Colon (tissue), 2 donors: ENCODE results near the gene HTR7.
"Not testable (repeated sequence)": the region's sequence is repeated elsewhere in the genome, so short reads cannot be mapped to it uniquely, and the experiment has no call there.

Experiments
- FAIRE-seq: peaks from 2 replicates; lab custom pipeline; 2012; peaks lifted over from hg19 to GRCh38; lab: Jason Lieb, UNC
- donor health status: control.
- donor health status: control.

Gene HTR7

DNA sequence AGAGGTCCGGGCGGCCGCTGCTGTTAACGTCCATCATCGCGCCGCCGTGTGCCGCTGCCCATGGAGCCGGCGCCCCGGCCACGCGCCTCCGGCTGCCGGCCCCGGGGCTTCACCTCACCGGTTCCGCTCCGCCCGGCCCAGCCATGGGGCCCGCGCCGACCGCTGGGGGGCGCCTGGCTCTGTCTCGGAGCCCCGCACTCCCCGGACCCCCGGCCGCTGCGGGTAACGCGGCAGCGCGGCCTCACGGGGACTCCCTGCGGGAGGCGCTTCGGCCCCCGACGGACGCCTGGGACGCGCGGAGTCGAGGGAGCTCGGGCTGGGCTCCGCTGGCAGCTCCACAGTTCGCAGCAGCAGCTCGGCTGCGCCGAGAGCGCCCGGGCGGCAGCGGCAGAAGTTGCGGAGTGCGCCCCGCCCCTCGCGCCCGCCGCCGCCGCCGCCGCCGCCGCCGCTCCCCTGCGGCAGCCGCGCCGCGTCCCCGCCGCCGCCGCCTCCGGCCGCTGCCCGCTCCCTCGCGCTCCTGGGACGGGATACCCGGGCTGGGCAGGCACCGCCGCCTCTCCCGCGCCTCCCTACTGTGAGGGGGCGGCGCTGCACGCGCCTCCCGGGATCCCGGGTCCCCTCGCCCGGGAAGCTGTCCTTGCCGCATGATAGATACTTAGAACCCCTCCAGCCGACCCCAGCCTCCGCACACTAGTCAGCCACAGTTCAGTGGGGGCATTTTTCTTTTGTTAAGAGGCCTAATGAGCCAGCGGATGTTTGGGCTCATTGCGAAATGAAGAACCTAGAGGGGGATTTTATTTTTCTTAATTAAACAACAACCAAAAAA lies at the start of gene HTR7:
Gene HTR7 (minus strand): TSS at position 405 of the 826 bp plus-strand sequence. CDS start 368 bp downstream, at position 37.
- FAIRE-seq: no peak

DNA sequence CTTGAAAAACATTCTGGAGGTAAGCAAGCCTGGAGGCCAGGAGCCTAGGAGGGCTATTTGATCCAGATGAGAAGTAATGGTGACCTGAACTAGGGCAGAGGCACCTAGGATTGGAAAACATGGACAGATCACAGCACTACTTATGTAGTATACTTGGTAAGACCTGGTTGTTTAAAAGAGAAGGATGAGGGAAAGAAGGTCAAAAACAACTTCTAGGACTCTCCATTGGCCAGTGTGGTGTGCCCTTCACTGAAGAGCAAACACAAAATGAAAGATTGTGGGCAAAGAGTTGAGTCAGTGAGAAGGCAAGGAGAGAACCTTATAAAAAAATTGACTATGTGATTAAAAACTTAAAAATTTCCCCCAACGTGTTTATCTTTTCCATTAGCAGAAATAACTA lies 48.8 kb upstream of the HTR7 start:
- no peak for FAIRE-seq

DNA sequence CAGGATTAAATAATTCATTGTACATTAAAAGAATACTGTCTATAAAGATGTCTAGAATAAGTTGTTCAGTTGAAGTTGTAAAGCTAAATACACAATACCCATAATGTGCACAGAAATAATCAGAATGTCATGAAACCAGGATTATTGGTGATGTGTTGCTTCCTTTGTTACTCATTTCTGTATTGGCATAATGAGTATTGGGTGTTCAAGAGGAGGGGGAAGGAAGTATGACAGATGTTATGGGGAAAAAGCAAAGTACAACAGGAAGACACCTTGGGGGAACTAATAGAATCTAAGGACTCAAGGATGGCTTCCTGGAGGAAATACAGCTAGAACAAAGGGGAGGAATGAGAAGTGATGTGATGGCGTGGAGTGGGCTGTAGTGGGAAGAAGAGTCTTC lies 48.1 kb upstream of the HTR7 start:
- FAIRE-seq: no peak

DNA sequence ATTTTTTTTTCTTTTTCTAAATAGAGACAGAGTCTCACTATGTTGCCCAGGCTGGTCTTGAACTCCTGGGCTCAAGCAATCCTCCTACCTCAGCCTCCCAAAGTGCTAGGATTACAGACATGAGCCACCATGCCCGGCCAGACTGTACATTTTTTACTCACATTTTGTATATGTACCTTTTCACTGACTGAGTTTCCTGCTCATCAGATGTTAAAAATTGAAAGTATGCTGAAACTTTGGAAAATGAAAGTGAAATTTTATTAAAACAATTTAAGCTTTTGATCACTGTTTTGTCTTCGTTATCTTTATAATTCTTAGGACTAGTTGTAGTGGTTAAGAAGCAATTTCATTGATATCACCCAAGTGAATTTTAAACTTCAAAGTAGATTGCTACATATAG lies 39.1 kb upstream of the HTR7 start:
- not testable (repeated sequence) for FAIRE-seq

DNA sequence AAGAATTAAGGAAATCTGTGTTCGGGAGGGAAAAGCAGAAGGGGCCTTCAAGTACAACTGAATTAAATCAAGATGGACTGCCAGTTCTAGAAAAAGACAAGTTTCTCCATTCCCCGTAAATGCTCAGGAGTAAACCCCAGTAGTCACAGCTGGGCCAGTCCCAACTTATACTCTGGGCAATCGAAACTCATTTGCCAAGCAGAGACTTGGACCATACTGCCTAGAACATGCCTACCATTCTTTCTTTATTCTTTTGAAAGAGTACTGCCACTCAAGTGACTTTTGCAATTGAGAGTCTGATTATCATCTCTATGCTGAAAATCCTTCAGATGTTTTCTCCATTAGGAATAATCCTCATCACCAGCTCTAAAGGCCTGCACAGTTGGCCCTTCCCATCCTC lies 35.4 kb upstream of the HTR7 start:
- FAIRE-seq: no peak

DNA sequence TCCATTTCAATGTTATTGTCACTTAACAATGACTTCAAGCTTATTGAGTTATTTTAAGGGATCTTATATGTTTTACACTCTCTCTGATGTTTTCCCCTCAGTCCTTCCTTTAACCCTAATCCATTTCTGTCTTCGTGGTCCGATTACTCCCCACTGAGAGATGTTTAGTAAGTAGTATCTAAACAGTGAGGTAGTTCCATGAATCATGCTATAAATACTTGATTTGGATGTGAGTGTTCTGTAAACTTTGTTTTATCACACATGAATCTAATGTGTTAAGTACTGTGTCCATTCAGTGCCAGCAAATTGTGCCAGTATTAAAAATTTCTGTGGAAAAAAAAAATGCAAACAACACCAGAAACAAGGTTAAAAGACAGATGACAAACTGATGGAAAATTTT lies 32.5 kb upstream of the HTR7 start:
- FAIRE-seq: no peak

DNA sequence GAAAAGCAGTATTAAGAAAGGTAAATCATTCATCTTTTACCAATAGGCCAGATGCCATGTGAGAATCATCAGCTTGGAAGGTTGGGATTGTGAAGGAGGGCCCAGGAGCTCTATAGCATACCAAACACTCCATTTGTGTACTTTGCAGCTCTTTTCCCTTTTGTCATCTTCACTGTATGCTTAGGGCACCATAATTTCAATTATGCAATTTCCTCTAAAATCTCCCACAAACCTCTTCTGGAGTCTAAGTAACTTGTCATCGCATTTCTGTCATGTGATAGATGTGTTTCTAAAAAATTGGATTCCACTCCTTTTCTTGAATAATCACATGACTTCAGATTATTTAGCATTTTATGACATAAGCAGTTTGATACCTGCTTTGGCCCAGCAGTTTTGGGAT lies 31.8 kb upstream of the HTR7 start:
- FAIRE-seq: no peak

DNA sequence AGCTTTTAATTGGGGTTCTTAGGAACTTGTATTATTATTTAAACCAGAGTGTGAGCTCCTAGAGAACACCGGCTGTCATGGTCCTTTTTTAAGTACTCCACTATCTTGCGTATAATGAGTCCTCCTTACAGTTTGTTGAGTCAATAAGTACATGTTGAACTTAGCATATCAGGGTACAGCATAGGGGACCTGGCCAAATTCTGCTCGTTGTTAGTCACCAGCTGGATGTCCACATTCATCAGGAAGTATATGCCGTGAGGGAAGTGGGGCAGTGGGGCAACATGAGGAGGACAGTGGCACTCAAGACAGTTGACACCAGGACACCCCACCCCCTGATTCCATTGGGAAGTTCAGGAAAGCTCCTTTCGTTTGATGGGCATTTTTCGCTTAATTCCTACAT lies 30.5 kb upstream of the HTR7 start:
- FAIRE-seq: no peak

DNA sequence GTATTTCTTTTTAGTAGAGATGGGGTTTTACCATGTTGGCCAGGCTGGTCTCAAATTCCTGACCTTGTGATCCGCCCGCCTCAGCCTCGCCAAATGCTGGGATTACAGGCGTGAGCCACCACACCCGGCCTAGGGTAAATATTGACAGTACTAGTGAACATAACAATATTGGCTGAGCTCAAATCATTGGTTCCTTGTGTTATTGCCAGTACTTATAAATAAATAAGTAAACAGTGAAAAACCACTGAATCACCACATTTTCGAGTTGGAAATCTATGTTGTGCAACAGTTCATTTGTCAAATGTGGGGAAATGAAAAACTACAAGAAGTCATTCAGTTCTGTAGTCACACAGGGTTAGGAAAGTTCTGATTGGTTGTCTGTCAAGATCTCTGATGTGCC lies 29.7 kb upstream of the HTR7 start:
- no peak for FAIRE-seq

DNA sequence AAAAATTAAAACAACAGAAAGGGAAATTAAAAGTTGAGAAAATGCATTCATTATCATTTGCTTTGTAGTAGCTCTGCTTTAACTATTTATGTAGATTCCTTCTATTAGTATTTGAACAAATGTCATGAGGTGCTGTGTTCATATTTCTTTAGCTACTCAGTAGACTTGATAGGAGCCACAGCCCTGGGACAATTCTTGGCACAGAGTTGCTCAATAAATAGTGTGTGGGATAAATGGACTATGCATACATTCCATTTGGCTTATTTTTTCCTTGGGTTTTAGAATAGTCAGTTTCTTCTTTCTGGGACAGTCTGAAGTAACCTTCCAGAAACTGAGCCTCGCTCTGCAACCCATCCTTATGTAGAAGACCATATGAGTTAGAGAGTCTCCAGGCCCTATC lies 27.3 kb upstream of the HTR7 start:
- FAIRE-seq: no peak

DNA sequence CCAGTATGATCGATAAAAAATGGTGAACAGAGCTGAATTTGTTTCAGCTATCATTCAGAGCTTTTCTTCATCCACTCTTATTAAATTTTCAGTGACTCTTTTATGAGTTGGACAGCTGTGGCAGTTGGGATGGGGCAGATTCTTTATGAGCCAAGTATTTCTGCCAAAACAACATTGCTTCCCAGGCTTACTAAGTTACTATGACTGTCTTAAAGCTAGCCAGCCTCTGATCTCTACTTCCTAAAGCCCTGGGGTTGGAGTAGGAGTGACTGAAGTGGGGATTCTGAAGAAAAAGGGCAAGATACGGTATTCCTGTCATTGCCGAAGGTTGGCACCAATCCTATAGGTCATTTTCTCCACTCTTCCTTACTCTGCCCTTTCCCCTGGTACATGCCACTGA lies 26.6 kb upstream of the HTR7 start:
- FAIRE-seq: no peak

DNA sequence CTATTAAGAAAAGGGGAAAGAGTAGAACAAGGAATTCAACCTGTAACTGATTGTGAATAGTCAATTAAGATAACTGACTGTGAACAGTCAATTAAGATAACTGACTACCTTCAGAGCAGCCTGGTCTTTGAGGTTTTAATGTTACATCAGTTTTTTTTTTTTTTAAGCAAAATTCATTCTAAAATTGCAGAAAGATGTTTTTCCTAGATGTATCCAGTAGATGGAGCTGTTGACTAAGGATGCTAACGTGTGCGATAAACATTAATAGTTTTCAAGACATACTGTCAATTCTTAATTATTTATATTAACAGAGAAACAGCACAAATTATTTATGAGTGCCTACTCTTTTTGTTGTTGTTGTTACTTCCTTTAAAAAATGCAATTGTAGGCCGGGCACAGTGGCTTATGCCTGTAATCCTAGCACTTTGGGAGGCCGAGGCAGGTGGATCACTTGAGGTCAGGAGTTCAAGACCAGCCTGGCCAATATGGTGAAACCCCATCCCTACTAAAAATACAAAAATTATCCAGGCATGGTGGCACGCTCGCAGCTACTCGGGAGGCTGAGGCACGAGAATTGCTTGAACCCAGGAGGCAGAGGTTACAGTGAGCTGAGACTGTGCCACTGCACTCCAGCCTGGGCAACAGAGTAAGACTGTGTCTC lies 22.4 kb upstream of the HTR7 start:
- FAIRE-seq: peak; percentile 61

DNA sequence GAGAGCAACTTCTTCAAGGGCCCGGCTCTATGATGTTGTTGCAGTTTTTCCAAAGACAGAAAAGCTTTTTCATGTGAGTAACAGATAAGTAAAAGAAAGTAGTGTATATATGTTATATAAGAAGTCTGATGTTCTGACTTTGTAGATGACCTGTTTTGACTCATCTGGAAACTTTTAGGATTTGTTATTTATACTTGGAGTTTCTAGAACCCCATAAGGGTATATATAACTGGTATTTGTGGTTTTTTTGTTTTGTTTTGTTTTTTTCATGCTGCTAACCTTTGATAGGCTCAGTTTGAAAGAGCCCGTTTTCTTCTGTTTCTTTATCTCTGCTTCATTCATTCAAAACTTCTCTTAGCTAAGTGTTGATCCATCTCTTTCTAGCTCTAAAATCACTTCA lies 21.2 kb upstream of the HTR7 start:
- FAIRE-seq: no peak

DNA sequence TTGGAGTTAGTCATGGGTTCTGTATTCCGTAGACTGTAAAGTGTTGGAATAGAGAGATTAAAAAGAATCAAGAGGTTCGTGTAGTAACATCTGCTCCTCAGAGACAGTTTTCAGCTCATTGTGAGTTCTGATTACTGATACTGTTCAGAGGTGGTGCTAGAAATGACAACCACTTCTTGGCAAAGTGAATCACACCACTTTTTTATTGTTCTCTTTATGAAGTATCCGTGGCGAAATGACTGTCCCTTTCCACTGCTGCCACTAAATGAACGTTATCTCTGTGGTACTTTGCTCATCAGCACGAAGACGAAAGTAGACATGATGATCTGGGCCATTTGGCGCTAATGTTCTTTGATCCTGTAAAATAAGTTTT lies 14.8 kb upstream of the HTR7 start:
- no peak for FAIRE-seq

DNA sequence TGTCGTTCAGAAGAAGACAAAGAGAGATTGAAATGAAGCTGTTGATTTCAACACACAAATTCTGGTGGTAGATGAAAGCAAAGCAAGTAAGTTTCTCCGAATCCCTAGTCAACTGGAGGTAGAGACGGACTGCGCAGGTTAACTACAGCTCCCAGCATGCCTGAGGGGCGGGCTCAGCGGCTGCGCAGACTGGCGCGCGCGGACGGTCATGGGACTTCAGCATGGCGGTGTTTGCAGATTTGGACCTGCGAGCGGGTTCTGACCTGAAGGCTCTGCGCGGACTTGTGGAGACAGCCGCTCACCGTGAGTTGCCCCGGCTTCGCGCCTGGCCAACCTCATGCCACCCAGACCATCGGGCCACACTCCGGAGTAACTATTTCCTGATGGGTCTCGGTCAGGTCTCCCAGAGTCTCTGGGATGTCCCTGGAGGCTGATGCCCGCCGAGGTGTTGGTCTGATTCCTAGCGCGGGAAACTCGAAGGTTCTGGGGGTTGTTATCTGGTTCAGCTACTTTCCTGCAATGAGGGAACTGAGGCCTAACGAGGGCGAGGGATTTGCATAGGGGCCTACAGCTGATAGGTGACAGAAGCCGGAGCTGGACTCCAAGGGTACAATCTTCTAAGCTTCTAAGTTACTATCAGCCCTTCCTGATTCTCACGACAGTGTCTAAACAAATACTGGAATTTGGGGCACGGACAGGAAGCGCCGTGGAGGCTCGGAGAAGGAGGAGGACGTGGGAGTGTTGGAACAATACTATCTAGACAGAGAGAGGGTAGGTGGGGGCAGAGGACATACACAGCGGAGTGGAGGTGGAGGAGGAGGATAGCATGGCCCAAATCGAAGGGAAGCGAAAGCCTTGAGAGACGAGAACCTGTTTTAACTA lies 14.2 kb upstream of the HTR7 start, which contains the start of gene RPP30:
Gene RPP30 (plus strand): TSS at position 209 of the 882 bp plus-strand sequence. CDS start 13 bp downstream, at position 222.
- no peak for FAIRE-seq

DNA sequence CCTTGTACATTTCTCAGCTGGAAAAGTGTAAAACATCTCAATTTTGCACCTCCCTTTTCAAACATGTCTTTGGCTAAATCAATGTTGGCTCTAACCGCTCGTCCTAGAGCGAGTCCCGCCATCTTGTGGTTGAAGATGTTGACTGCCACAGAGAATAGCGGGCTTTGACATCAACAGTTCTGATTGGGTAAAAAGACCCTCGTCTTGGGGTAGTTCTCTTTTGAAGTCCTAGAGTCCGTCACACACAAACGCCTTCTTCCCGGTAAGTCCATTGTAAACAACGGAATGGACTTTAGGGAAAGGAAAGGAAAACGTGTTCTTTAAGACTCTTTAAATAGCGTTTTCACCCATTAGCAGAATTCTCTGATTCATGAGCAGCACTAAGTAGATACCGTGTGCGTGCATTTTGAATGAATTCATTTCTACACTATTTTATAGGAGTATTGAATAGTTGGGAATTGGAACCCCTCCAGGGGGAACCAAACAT lies 13.5 kb upstream of the HTR7 start:
- FAIRE-seq: no peak

DNA sequence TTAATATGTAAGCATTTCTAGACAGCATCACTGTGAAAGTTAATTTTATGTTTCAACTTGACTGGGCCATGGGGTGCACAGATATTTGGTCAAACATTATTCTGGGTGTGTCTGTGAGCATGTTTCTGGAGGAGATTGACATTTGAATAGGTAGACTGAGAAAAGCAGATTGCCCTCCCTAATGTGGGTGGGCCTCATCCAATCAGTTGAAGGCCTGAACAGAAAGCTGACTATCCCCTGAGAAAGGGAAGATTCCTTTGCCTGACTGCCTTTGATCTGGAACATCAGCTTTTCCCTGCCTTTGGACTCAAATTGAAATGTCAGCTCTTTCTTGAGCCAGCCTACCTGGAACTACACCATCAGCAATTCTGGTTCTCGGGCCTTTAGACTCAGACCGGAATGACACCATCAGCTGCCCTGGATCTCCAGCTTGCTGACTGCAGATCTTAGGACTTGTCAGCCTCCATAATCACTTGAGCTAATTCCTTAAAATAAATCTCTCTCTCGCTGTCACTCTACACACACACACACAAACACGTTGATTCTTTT lies 8.3 kb upstream of the HTR7 start:
- FAIRE-seq: no peak

DNA sequence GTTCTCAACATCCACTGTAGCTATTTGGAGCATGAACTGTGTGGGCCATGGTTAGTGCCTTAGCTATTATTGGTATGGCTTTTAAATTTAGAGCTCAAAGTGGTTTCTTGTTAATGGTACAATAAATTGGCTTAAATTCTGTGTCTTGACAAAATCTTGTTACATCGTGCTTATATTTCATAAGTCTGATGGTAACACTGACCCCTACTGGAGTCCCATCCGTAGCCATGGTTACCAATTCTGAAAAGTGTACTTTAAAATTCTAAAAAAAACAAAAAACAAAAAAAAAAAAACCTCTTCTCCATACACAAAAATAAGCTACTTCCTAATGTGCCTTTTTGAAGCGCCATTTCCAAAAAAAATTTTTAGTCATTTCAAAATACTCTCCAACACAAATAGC lies 7.6 kb upstream of the HTR7 start:
- FAIRE-seq: no peak

DNA sequence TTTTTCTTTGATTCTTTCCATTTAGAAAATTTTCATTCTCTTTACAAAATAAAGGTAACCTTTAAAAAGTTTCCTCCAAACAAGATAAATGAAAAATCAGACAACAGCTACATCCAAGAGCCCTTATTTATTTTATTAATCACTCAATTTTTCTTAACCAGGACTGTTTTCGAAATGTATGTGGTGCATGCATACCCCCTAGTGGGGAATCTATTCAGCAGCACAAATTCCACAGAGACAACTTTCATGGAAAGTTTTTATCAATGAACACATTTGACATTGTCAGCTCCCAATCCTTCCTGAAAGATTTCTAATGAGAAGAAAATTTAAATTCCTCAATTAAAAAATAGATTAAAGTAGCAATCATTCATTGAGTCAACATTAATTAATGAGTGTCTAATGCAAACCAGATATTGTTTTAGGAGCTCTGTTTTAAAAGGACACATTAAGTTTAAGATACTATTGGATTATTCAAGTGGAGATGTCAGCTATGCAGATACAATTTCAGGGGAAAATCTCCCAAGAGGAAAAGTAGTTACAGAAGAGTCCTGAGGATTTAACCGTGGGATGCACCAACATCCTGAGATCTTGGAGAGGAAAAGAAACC lies 5.2 kb upstream of the HTR7 start:
- no peak for FAIRE-seq

DNA sequence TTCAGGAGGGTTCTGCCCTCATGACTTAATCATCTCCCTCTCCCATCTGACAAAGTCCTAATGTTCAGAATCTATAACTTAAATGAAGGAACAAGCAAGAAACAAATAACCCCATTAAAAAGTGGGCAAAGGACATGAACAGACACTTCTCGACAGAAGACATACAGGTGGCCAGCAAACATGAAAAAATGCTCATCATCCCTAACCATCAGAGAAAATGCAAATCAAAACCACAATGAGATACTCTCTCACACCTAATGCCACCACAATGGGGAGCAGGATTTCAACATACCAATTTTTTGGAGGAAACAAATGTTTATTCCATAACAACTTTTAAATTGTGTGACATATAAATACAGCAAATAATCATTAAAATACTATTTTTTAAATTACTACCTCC lies 3.0 kb upstream of the HTR7 start:
- FAIRE-seq: no peak

DNA sequence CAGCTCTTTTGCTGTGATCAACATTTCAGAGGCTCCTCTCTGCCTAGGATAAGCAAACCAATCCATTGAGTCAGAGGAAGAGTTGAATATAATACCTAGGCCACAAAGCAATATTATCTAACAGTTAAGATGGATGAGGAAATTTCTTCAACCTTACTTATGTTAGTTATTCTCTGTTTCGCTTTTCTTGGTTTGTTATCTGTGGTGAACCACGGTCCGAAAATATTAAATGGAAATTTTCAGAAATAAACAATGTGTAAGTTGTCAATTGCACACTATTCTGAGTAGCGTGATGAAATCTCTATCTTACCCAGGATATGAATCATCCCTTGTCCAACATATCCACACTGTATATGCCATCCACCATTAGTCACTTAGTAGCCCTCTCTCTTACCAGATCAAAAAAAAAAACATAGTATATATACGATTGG lies 1.5 kb upstream of the HTR7 start:
- FAIRE-seq: no peak

DNA sequence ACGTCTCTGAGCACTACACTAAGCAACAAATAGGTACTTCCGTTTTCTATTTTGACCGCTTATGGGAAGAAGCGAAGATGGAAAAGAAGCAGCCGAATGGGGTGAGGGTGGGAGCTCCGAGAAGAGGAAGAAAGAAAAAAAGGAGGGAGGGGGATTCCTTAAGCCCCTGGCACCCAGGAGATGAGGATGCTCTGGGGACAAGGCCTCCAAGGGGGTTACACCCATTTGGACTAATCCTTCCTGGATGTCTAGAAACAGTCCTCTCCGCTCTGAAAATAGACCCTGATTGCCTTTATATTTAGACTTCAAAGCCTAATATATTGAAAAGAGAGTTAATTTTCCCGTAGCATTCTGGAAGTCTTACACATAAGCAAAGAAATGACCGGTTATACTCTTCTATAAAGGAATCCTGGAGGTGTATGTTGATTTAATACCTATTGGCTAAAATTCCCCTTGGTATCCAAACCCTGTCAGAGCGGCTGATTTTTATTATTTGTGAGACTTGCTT lies 676 bp upstream of the HTR7 start:
- FAIRE-seq: no peak
